Cardiac muscle cell (in vitro differentiated cells and primary cell): ENCODE results near the gene RFFL. TPM values are rescaled to one million over a fixed set of nuclear protein-coding genes. Genes with fewer than 3 reads are reported as not detected.
"Not testable (repeated sequence)": the region's sequence is repeated elsewhere in the genome, so short reads cannot be mapped to it uniquely, and the experiment has no call there.

Experiments used
- DNase-seq, 2 donors: peaks; one replicate each; pipeline versions ENCODE4 v3.0.0 to v3.0.0-alpha.2; 2010 to 2017; ENCODE audit warnings: low read depth in 1 of 2, low spot score in 1 of 2
- H3K27ac ChIP-seq: fragments of 200-600 bp; sonication (generic); 2 replicates; pipeline ENCODE4 v1.5.1; 2016
- H3K27me3 ChIP-seq: fragments of 200-600 bp; sonication (generic); 2 replicates; pipeline ENCODE4 v1.6.0; 2016; ENCODE audit warnings: control low read depth
- H3K36me3 ChIP-seq: fragments of 200-600 bp; sonication (generic); 2 replicates; pipeline ENCODE4 v1.5.1; 2016; ENCODE audit warnings: control low read depth
- H3K4me1 ChIP-seq: fragments of 200-600 bp; sonication (generic); 2 replicates; pipeline ENCODE4 v1.8.1; 2017; ENCODE audit warnings: low read depth, mild to moderate bottlenecking, mixed run types
- H3K4me3 ChIP-seq: fragments of 200-600 bp; sonication (generic); 2 replicates; pipeline ENCODE4 v1.5.1; 2016; ENCODE audit warnings: mild to moderate bottlenecking
- H3K9me3 ChIP-seq: fragments of 200-600 bp; sonication (generic); 2 replicates; pipeline ENCODE4 v1.5.1; 2017; ENCODE audit warnings: low read depth, mild to moderate bottlenecking, control low read depth
- polyA plus RNA-seq: library from polyadenylated mRNA; unstranded; fragments of >200 nt; fragmentation: Nextera tagmentation; extraction: Ambion mirVana; gene quantifications from 2 replicates; pipeline ENCODE4 v1.2.1, GENCODE V29; 2016
- total RNA-seq: library from RNA; depleted of rRNA; stranded (reverse); fragments of >200 nt; gene quantifications from 2 replicates; pipeline ENCODE4 v1.2.3, GENCODE V29; 2016
- TF ChIP-seq, protein P1 (sequence below): IDR thresholded peaks from 2 replicates; pipeline ENCODE4 v1.5.1; 2012; ENCODE audit warnings: low read depth, mild to moderate bottlenecking, low read length

The RFFL gene
- total and polyA plus RNA-seq, 2 experiments from 2014 or later = 4.9 to 22.3 TPM

- H3K9me3 ChIP-seq = no peaks in the 10 kb centered on the region
- DNase-seq = no peak
- no peak overlapping the region for H3K4me3 ChIP-seq
- TF ChIP-seq, protein P1, sequence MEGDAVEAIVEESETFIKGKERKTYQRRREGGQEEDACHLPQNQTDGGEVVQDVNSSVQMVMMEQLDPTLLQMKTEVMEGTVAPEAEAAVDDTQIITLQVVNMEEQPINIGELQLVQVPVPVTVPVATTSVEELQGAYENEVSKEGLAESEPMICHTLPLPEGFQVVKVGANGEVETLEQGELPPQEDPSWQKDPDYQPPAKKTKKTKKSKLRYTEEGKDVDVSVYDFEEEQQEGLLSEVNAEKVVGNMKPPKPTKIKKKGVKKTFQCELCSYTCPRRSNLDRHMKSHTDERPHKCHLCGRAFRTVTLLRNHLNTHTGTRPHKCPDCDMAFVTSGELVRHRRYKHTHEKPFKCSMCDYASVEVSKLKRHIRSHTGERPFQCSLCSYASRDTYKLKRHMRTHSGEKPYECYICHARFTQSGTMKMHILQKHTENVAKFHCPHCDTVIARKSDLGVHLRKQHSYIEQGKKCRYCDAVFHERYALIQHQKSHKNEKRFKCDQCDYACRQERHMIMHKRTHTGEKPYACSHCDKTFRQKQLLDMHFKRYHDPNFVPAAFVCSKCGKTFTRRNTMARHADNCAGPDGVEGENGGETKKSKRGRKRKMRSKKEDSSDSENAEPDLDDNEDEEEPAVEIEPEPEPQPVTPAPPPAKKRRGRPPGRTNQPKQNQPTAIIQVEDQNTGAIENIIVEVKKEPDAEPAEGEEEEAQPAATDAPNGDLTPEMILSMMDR = no peak
- peaks cover 52% of the 10 kb centered on the region for H3K36me3 ChIP-seq
- H3K27ac ChIP-seq = no peak overlapping the region
- no peaks in the 10 kb centered on the region for H3K27me3 ChIP-seq
- no peaks in the 10 kb centered on the region for H3K4me1 ChIP-seq
These were observed 62.0 kb downstream of the RFFL start for GRCh38 chr17:35001549-35001948.

GRCh38 chr17:35000965-35001364, 62.5 kb downstream of the RFFL start:
- not testable (repeated sequence) for H3K27me3 ChIP-seq, H3K4me1 ChIP-seq, H3K9me3 ChIP-seq, H3K4me3 ChIP-seq, DNase-seq, H3K27ac ChIP-seq
- peaks cover 58% of the 10 kb centered on the region for H3K36me3 ChIP-seq

DNA sequence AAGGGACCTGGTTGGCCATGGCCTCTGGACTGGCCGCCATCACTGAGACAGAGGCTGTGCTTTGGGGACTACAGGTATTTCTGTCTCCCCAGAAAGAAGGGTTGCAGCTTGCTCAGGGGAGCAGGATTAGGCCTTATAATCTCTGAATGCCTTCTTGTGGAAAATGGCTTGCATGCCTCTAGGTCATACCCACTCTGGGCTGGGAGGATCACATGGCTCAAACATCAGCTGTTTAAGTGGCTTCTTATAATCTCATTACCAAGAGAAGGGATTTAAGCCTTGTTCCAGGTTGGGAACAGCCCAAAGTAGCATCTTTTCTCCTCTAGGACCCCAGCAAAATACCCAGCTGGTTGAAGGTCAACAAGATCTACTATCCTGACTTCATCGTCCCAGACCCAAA, 64.1 kb downstream of the RFFL start:
- Histone ChIP-seq H3K4me3 (no peak overlapping the region), H3K4me1 (no peaks in the 10 kb centered on the region), H3K9me3 (no peaks in the 10 kb centered on the region), H3K27me3 (no peaks in the 10 kb centered on the region), H3K27ac (no peak overlapping the region), H3K36me3 (peaks cover 66% of the 10 kb centered on the region)
- no peak for DNase-seq
- TF ChIP-seq, protein P1 = no peak

DNA sequence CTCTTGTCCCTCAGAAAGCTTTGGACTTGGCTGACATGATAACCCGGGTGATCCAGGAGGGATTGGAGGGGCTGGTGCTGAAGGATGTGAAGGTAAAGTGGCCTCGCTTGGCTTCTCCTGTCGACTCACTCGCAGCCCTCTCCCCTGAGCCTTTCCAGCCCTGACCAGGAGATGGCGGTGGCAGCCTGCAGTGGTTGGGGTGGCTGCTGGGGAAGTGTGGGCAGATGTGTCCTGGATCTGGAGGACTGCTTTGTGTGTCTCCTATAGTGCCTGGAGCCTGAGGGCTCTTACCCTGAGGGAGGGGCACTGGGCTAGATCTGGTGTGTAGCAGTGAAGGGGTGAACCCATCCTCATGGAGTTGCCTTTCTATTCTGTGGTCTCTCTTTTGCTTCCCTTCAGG, 65.3 kb downstream of the RFFL start:
- peak; percentile 64 to 78 for DNase-seq
- Histone ChIP-seq H3K4me1 (no peaks in the 10 kb centered on the region), H3K9me3 (no peaks in the 10 kb centered on the region), H3K36me3 (peaks cover 70% of the 10 kb centered on the region), H3K27me3 (no peaks in the 10 kb centered on the region), H3K27ac (no peak overlapping the region), H3K4me3 (no peak overlapping the region)
- TF ChIP-seq, protein P1 = peak; percentile 82

GRCh38 chr17:34997355-34997862, 66.1 kb downstream of the RFFL start:
- H3K9me3 ChIP-seq = no peaks in the 10 kb centered on the region
- TF ChIP-seq, protein P1 = no peak
- H3K36me3 ChIP-seq = peaks cover 71% of the 10 kb centered on the region
- peak overlapping the region; percentile 22 for H3K27ac ChIP-seq
- H3K4me3 ChIP-seq = no peak overlapping the region
- no peaks in the 10 kb centered on the region for H3K27me3 ChIP-seq
- H3K4me1 ChIP-seq = no peaks in the 10 kb centered on the region
- peak in 1 of 2 donors; percentile 93 for DNase-seq

- TF ChIP-seq, protein P1 = no peak
- H3K36me3 ChIP-seq = peaks cover 72% of the 10 kb centered on the region
- H3K4me1 ChIP-seq = no peaks in the 10 kb centered on the region
- no peaks in the 10 kb centered on the region for H3K27me3 ChIP-seq
- no peak overlapping the region for H3K4me3 ChIP-seq
- no peak overlapping the region for H3K27ac ChIP-seq
- H3K9me3 ChIP-seq = no peaks in the 10 kb centered on the region
- peak in 1 of 2 donors; percentile 10 for DNase-seq
These were observed 66.9 kb downstream of the RFFL start for GRCh38 chr17:34996422-34997285.
